ENCODE measurements around the gene KRTAP10-12.

Gene KRTAP10-12

DNA sequence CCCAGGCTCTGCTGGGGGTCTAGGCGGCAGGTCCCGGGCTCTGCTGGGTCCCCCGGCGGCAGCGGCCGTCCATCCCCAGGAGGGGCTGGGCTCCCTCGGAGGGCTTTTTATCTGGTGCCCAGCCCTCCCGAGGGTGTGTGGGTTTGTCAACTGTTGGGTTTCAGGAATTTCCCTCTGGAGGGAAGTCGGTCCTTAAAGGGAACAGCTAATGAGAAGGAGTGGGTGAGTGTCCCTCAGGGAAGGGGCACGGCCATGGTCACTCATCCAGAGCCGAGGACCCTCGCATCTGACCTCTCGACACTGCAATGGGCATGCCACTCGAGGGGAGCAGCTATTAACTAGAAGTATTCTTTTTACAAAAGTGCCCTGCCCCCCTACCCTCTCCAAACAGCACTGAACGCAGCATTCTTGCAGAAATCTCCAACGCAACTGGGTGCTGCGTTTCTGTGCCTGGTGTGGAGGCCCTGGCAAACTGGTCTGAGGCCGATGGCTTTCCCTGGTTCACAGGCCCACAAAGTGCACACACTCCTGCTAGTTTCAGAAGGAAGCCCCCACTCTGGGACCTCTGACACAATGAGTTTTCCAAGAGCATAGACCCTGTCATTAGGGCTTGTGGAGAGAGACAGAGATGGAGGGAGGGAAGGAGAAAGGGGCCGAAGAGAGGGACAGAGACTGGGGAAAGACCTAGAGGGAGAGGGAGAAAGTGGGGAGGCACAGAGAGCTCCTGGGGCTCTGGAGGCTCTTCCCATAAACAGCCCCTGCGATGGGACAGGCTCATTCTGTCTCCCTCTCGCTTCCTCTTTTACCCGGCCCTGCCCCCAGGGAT, 15.4 kb downstream of the KRTAP10-12 start:
- no peak for DNase-seq

DNA sequence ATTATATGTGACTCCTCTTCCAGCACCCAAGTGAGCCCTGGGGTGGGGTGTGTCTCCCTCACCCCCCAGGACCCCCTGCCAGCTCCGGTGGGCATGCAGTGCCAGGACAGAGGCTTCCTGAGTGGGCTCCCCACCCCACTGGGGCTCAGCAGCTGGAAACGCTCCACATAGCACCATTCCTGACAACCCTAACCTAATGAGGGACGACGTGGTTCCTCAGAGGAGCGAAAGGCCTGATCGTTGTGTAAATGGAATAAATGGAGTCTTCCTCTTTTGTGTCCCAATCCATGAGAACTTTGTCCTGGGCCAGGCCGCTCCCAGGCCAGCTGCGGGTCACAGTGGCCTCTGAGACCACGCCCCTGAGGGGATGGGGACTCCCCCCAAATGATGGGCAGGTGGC, 16.2 kb downstream of the KRTAP10-12 start:
- DNase-seq: no peak

DNA sequence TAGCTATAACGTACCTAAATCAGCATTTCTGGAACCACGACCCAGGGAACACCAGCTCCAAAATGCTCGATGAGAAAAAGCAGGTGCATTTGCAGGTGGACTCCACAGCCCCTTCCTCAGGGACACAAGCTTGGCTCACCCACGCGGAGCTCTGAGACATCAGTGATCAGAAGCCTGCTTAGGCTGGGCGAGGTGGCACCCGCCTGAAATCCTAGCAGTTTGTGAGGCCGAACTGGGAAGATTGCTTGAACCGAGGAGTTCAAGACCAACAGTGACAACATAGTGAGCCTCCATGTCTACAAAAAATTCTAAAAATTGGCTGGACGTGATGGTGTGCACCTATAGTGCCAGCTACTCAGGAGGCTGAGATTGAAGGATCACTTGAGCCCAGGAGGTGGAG, 16.9 kb downstream of the KRTAP10-12 start:
- no peak for DNase-seq

DNA sequence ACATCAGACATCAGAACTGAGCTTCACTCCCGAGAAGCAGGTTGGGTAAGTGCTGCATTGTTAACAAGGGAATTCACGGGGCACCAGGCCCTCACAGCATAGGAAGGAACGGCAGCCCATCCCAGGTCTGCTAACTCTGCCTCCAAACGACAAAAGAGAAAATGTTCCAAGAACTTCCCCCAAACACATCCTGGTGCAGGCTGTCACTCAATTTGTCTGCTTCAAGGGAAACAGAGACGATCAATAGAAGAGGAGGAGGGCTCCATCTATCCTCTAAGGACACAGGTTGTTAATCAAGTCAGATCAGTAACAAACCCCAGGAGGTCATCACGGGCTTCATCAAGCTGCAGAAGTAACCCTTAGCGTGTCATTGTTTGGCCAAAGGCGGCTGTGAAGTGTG, 17.9 kb downstream of the KRTAP10-12 start:
- no peak for DNase-seq

DNA sequence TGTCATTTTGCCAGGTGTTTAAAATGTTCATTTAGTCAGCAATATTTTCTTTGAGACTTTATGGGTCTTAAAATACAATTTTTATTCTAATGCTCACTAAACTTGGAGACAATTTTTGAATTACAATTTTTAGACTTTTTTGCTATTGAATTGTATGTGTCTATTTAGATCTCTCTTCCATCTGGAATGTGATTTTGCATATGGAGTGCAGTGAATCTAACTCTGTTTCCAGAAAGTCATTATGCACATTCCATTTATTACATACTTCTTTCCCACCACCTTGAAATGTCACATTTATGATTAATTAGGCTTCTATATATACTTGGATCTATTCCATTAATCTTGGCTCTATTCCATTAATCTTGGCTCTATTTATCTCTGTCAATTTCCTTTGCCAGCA, 20.0 kb downstream of the KRTAP10-12 start:
- DNase-seq: no peak

DNA sequence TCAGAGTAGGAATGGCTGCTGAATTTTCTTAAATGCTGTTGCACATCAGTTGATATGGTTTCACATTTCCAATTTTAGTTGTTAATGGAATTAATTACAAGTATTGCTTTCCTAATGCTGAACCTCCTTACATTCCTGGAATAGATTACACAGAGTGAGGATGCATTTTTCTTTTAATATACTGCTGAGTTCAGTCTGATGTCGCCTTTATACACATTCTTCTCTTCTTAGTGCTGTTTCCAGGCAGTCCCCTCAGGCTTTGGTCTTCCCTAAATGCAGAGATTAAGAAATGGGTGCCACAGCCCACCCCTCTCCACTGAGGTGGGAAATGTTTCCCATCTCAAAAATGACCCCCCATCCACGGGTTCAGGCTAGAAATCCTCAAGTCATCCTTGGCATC, 21.1 kb downstream of the KRTAP10-12 start:
- no peak for DNase-seq

DNA sequence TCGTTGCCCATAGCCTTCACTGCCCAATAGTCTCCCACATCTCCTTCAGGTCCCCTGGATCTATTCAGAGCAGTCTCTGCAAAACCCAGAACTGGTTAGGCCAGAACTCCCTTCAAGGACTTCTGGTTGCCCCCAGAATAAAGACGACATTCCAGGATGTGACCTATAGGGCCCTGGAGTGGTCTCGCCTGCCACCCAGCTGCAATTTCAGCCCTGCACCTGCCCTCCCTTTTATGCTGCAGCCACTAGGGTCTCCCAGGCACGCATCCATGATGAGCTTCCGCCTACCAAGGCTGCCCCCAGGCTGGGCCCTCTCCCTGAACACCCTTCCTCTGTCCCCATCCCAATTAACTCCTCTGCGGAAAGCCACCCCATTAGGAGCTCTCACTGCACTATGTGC, 21.6 kb downstream of the KRTAP10-12 start:
- DNase-seq: no peak

DNA sequence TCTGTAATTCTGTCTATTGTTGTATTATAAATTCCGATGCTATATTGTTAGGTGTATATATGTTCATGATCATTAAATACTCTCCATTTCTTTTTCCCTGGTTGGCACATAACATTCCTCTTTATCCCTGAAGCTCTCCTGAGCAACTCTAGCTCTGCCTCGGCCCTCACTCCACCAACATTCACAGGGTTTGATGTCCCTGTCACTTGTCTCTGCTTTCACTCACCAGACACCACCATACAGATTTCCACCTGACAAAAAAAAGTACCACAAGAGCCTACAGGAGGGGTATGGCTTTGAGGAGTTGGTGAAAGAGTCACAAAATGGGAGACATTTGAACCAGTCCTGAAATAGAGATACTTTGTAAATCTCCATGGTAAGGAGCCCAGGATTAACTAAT, 23.2 kb downstream of the KRTAP10-12 start:
- no peak for DNase-seq

DNA sequence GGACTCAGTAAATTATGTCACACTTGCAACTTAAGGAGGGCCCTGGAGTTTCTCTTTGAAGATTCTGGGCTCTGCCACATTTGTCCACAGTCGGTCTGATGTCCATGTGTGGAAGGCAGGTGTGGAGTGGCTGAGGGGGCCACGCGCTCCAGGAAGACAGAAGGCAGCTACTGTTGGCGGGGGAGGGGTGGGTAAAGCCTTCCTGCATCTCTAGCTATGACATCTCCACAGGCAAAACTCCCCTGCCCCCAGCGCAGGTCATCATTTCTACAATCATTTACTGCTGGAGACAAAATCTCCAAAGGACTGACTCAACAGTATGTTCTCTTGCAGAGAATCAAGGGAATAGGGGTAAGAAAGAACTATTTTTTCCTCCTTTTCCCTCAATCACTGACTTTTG, 25.8 kb downstream of the KRTAP10-12 start:
- DNase-seq: no peak

DNA sequence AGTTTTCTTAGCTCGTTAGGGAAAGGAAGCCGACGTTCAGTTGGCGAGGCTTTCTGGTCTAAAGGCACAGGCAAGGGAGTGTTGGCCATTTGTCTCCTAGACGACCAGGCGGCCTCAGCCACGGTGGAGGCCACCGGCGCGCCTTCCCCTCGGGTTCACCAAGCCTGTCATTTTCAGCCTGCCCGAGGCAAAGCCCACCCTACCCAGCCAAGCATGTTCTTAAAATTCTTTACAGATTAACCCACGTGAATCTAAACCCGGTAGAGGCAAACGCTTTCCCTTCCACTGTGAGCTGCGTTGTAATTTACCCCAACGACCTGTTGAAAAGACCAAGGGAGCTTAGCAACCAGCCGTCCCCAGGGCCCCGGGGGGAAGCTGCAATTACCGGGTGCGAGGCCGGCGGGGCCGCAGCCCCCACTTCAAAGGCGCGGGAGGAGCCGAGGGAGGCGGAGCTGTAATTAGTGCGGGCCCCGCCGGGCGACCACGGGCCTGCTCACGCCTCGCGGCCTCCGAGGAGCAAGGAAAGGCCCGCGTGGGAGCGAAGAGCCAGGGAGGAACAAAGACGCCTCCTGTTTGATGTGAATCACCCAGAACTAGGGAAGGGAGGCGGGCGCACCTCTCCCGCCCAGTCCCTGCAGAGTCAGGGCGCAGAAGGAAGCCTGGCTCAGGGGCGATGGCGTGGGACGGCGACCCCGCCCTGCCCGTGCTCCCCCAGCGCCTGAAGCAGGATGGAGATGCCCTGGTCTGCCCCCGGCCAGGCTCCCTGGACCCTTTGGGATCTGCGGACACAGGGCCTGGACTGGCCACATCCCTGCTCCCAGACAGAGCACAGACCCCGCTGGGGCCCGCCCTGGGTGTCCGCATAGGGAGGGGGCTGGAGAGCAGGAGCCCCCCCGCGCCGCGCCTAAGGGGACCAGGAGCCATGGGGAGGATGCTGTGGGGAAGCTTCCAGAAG, 26.5 kb downstream of the KRTAP10-12 start:
- no peak for DNase-seq

DNA sequence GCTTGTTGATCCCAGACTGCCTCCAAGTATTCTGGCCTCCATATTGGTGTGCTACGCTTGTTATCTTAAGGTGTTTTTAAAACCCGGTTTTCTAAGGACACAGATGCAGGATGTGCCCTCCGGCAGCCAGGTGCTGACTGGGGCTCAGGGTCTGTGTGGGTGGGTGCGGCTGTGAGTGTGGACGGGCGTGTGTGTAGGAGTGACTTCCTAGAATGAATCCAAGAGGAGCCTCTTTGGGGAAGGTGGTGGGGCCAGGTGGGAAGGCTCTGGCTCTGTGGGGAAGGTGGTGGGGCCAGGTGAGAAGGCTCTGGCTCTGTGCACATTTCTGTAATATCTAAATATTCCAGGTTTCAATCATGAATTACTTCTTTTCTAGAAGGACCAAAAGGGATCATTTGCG, 27.2 kb downstream of the KRTAP10-12 start:
- no peak for DNase-seq

DNA sequence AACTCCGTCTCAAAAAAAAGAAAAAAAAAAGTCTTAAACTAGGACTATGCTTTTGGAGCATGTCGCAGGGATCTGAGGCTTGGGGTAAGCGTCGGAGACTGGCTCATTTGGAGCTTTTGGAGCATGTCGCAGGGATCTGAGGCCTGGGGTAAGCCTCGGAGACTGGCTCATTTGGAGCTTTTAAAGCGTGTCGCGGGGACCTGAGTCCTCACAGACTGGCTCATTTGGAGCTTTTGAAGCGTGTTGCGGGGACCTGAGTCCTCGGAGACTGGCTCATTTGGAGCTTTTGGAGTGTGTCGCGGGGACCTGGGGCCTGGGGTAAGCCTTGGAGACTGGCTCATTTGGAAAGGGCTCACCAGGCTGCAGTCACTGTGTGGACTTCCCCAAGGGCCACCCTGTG, 28.0 kb downstream of the KRTAP10-12 start:
- no peak for DNase-seq

DNA sequence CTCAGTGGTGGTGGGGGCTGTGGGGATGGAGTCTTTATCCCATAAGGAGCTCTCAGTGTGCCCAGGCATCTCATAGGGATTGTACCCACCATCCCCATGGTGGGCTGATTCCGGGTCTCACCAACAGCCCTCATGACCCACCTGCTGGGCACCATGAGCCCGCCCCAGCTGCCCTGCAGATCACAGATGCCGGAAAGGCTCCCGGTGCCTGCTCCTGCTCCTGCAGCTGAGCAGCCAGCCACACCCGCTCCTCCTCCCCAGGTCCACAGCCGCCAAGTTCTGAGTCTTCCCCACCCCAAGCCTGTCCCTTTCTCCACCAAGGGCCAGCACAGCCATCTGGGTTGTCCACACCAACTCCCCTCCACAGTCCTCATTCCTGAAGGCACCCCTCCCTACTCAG, 29.9 kb downstream of the KRTAP10-12 start:
- DNase-seq: no peak

DNA sequence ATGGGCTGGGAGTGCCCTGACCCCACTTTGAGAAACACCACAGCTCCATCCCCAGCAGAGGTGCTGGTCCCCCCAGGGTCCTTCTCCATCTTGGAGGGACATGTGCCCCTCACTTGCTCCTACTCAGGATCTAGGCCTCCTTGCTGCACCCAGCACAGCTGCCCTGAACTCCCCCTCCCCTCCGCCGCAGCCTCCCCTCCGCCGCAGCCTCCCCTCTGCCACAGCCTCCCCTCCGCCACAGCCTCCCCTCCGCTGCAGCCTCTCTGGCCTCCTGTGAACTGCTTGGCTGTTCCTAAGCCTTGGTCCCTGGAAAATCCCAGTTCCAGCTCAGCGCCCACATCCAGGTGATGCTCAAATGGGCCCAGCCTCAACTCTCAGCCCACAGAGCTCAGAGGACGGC, 30.3 kb downstream of the KRTAP10-12 start:
- DNase-seq: no peak

DNA sequence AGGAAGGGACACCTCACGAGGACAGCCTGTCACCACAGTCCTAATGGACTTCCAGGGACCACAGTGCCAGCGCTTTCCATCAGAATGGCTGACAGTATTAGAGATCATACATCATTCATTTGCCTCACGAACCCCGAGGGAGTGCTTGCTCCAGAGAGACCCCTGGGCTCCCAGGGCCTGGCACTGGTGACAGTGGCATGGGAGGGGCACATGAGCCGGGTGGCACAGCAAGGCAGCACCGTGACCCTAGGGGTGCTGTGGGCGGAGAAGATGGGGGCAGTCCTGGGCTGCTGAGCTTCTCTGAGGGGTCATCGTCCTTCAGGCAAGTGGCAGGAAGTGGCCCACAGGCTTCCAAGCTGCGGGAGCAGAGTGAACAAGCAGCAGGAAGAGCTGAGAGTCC, 30.8 kb downstream of the KRTAP10-12 start:
- DNase-seq: no peak

DNA sequence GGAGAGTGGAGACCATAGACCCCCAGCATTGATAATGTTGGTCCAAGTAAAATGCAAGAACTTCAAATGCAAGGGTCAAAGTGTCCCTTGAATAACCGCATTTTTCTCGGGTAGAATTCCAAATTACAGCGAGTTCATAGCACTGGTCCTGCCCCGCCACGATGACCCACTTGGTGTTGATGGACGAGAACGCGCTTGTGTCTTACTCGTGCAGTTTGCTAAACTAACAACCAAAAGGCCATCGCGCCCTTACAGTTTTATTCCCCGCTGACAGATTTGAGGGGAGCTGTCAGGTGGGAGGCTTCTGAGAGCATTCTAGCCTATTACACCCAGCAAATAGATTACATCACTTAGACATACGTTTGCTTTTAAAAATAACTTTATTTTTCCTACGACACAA, 31.7 kb downstream of the KRTAP10-12 start:
- DNase-seq: no peak

DNA sequence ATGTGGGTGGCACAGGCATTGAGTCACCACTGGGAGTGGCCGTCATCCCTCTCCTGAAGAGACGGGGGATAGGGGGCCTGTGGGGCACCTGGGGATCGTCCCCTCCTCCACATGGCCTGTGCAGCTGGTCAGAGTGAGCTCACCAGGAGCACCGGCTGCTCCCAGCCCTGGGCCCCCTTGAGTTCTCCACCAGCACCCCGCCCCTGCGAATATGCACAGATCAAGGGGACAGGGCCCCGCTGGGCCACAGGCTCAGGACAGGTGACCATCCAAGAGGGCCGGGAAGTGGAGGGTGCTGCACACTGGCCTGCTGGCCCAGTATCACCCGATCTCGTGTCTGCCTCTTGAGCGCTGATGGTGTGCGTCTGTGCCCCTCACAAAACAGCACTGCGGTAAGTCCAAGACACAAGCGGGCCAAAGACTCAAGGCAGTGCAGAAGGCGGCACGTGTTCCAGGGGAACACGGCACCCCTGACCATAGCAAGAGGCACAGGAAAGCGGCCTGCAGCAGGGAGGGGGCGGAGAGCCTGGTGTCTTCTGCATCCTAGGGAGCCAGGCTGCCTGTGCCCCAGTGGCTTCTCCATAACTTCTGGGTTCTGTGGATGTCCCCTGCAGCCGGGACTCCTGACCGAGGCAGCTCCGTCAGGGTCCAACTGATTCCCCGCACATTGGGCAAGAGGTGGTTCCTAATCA, 32.5 kb downstream of the KRTAP10-12 start:
- DNase-seq: no peak

DNA sequence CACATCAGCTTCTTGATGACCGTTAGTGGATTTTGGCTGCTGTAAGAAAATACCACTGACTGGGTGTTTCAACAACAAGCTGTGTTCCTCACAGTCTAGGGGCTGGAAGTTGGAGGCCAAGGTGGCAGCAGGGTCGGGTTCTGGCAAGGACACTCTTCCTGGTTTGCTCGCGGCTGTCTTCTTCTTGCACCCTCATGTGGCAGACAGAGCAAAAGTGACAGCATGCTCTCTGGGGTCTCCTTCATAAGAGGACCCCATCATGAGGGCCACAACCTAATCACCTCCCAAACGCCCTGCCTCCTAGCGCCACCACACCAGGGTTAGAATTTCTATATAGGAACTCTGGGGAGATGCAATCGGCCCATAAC, 33.0 kb downstream of the KRTAP10-12 start:
- no peak for DNase-seq

DNA sequence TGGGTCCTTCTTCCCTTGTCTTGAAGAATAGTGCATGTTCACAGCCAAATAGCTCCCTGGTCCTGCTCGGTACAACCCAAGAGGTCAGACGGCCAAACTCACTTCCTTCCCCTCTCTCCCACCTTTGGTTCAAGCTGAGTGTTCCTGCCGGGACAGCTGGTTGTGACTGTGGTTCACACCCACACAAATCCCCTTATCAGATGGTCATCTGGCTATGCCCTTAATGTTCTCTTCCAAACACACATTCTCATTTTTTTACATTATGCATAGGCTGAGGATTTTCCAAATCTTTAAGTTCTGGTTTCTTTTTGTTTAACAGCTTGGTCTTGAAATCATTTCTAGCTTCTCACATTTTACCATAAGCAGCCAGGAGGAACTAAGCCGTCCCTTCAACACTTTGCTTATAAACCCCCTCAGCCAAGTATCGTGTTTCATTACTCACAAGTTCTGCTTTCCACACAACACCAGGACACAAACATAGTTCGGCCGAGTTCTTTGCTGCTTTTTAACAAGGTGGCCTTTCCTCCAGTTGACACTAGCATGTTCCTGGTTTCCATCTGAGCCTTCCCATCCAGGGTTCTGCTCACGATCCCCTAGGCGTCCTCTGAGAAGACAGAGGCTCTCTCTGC, 34.1 kb downstream of the KRTAP10-12 start:
- DNase-seq: no peak

DNA sequence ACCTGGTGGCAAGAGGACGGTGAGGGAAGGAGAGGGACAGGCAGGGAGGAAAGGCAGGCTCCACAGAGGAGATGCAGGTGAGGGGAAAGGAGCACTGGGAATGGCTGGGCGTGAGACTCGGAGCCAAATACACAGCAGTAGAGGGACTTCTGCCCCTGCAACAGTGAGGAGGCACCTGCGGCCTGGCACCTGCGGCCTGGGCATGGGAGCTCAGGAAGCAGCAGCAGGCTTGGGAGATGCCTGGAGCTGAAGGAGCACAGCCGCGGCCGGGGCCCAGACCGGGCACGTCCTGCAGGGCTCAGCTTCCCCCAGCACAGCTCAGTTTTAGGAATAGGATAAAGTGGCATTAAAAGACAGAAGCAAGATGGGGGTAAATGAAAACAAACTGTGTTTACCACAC, 35.3 kb downstream of the KRTAP10-12 start:
- DNase-seq: no peak

DNA sequence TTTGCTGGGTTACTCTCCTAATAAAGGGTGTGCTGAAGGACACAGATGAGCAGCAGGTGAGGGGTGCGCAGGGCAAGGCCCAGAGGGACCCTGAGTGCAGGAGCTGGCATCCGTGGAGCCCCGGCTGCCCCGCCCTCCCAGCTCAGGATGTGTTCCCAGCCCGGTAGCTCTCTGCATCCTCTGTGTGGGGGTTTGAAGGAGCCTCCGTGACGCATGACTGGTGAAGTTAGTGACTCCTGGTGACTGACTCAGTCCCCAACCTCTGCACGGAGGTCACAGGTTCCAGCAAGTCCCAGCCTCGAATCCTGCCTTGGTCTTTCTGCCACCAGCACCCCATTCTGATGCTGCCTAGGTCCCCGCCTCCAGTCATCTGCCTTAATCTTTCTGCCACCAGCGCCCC, 36.0 kb downstream of the KRTAP10-12 start:
- no peak for DNase-seq

DNA sequence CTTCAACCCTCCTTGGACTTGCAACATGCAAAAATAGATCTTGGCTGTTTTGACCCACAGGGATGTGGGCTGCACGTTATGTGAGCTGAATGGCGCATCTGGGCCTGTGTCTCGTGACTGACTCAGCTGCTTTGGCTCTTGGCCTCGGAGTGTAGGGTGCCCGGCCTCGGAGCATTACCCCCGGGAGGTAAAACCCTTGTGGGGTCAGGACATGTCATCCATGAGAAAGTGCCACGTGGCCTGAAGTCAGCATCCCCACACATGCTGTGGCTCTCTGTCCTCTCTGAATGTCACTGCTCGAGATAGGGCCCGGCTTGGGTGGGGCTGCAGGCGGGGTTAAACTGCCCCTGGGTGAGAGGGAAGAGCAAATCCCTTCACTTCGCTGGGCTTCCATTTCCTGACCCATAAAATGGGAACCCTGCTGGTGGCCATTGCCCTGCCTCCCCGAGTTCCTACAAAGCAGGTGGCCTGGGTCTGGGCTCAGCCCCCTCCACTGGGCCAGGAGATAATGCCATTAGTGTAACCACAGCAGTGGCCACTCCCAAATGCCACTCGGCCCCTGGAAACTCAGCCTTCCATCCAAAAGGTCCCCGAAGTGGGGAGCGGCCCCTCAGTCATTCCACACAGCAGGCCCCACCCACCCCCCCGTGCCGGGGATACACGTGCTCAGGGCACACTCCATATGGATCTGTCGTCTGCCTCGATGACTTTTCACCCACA, 37.2 kb downstream of the KRTAP10-12 start:
- DNase-seq: no peak

Measured in activated CD4-positive, alpha-beta T cell treated with anti-CD3 and anti-CD28 coated beads for 1 hour (primary cell).